SKM-1 treated with dmso at 0.1 percent for 144 hours (cell line): ENCODE results near the gene RPL7L1.
"Not testable (repeated sequence)": the region's sequence is repeated elsewhere in the genome, so short reads cannot be mapped to it uniquely, and the experiment has no call there.

Experiments used
- DNase-seq: peaks from one replicate; lab custom pipeline; 2025; ENCODE audit not compliant: unreplicated experiment; lab: John Stamatoyannopoulos, UW

Gene RPL7L1

DNA sequence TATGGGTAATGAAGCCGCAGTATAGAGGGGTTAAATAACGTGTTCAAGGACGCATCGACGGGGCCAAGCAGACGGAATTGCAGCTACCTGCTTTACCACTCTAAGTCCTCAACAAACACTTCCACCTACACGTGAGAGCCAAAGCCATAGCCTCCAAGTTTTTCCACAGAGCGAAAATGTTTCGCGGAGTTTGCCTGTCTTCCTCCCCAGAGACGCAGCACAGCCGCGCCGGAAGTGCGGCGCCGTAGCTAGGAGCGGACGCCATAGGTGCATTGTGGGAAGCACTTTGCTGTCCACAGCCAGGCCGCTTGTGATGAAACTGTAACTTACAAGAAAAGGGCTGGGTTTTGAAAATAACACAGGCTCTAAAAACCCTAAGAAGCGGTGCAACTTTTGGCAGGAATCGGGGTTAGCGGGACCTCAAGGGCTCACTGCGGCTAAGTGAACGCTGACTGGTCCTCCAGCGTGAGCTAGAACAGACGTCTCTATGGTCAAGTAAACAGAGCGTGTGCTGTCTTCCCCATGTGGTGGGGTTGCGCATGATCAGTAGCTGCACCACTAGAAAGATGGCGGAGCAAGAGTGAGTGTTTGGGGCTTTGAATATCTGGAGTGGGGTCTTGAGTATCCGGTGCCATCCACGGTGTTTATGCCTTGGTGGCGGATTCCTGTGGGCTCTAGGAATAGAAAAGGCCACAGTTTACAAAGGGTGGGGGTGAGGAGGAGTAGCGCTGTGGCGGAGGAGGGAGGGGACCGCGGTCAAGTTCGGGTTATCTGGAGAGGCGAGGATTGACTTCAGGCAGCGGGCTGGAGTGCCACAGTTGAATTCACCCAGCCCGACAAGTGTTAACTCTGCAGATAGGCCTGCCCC lies at the start of gene RPL7L1:
TSS of gene RPL7L1 (plus strand) at position 245 of the 868 bp plus-strand sequence. CDS start at position 540, 295 bp downstream.
- peak; percentile 84 for DNase-seq

DNA sequence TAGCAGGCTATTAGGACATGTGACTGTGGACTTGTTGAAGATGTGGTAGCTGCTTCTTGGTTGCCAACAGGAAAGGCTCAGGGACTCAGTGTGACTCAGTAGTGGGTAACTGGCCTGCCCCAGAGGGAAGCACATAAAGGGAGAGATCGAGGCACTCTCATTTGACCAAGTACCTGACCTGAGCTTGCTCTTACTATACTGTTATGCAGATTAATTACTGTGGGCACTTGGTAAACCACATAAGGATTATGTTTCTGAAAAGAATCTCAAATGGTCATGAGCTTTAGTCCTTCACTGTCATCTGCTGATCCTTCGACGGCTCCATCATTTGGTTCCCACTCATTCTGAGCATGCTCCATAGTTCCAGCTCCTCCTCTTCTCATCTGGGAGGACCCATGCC lies 48.2 kb upstream of the RPL7L1 start:
- DNase-seq, result no peak

DNA sequence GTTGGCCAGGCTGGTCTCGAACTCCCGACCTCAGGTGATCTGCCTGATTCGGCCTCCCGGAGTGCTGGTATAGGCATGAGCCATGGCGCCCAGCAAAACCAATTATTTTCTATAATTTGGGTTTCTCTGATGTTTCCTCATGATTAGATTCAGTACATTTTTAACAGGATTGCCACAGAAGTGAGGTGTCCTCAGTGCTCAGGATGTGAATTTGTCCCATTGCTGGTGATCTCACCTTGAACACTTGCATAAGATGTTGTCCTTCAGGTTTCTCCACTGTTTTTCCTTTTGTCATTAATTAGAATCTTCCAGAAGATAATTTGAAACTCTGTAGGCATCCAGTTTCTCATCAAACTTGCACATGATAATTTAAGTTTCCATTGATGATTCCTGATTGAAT lies 45.4 kb upstream of the RPL7L1 start:
- DNase-seq, result no peak

DNA sequence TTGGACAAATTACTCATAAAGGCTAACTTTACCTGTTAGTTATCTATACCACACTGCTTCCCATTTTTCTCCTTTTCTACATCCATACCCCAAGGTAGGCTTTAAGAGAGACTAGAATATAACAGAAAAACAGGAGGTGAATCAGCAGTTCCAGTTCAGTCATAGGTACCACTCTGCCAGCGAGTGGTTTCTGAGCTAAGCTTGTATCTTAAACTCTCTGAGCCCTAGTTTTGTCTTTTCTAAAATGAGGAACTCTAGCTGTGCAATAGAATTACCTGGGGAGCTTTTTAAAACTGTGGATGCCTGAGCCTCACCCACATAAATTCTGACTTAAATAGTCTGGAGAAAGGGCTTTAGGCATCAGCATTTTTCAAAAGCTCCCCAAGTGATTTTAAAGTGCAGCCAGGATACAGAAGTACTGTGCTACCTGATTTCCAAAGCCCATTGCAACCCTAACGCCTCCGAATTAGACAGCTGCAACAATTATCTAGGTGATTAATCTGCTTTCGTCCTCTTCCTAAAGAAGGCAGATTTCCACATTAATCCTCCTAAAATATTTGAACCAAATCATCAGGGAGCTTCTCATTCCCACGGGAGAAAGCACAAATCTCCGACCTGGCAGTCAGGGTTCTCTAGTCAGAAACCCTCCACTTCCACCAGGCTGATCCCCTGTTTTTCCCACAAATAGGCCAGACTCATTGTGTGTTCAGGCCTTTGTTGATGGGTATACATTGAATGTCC lies 37.4 kb upstream of the RPL7L1 start:
- DNase-seq, result no peak

DNA sequence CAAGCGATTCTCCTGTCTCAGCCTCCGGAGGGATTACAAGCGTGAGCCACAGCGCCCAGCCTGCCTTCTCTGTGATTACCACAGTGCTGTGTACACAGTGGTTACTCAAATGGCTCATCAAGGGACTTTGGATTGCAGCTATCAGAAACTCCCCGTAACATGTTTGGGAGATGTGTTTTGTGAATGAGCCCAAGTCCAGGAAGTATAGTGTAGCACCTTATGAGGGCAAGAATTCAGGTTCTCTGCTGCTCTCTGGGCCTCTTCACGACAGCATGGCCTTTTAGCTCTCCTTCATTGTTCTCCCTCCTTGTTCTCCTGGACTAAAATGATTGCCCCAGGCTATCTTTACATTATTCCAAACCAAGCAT lies 34.1 kb upstream of the RPL7L1 start:
- no peak for DNase-seq

DNA sequence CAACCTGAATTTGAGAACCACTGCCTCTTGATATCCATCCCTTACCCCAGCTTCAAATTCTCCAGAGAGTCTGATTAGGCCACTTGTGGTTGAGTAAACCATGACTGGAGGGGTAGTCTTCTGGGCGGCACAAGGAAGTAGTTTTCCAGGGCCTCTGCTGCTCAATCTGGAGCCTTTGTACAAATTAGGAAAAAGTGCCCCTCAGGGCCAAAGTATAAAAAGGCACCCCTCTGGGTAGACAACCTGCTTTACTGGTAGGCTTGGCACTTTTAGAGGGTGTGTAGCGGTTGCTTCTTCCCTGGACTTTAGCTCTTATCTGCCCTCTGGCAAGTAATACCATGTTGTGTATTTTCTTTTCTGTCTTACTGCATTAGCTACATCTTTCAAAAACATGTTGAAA lies 32.9 kb upstream of the RPL7L1 start:
- no peak for DNase-seq

DNA sequence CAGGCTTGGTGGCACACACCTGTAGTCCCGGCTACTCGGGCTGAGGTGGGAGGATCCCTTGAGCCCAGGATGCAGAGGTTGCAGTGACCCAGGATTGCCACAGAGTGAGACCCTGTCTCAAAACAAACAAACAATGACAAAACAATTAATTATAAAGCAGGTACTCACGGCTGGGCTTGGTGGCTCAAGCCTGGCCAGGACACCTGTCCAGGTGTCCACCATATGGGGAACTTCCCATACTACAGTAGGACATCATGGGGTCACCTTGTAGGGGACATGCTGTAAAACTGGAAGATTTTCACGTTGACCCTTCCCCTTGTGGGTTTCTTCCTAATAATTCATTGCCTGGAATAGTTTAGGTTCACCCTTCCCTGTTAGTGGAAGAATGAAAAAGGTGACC lies 30.7 kb upstream of the RPL7L1 start:
- no peak for DNase-seq

DNA sequence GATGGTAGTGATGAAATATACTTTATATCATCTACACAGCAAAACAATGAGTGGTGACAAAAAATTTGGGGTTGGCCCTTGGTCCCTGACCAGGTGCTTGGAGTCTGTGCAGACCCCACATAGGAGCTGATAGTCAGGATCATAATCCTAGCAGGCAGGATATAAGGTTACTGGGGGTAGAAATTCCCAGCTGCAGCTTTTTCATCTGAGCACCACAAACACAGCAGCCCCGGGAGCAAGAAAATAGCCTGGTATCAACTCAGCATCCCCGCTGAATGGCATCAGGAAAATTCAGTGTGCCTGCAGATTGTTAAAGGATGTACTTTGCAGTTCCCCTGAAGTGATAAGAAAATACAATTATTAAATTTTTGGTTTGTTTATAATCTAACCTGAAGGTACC lies 27.8 kb upstream of the RPL7L1 start:
- DNase-seq, result no peak

DNA sequence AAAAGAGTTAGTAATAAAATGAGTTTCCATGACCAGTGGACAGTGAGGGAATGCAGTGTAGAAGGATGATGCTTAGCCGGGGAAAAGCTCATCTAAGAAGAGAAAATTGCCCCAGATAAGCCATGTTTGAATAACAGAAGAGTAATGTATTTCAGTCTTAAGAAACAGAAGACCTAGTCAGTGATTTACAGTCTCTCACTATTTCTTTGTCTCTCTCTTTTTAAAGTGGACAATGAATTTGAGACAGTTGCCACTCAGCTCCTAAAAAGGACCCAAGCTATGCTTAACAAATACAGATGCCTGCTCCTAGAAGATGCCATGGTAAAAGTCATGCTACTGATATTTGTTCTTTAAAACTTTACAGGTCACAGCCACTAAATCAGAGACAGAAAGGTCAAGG lies 19.4 kb upstream of the RPL7L1 start:
- DNase-seq, result no peak

DNA sequence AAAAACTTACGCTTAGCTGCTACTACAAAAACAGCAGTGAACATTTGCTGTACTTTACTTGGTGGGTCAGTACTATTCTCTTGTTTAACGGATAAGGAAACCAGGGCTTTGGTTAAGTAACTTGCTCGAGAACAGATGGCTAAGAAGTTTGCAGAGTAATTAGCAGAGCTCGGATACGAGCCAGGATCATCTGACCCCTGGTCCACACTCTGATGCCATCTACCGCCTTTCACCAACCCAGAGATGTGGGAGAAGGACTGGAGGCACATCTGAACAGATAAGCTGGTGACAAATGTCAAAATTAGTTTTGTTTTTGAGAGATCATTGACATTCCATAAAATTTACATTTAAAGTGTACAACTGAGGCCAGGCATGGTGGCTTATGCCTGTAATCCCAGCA lies 18.9 kb upstream of the RPL7L1 start:
- DNase-seq, result no peak

DNA sequence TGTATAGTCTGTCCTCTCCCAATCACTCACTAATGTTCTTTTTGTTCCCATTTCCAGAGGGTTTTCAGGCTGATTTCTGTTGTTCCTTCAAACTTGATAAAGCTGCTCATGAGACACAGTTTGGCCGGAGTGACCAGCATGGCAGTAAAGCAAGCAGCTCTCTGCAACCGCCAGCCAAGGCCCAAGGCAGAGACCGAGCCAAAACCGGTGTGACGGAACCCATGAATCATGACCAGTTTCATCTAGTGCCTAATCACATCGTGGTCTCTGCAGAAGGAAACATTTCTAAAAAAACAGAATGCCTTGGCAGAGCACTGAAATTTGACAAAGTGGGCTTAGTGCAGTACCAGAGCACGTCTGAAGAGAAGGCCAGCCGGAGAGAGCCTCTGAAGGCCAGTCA lies 14.8 kb upstream of the RPL7L1 start:
- no peak for DNase-seq

DNA sequence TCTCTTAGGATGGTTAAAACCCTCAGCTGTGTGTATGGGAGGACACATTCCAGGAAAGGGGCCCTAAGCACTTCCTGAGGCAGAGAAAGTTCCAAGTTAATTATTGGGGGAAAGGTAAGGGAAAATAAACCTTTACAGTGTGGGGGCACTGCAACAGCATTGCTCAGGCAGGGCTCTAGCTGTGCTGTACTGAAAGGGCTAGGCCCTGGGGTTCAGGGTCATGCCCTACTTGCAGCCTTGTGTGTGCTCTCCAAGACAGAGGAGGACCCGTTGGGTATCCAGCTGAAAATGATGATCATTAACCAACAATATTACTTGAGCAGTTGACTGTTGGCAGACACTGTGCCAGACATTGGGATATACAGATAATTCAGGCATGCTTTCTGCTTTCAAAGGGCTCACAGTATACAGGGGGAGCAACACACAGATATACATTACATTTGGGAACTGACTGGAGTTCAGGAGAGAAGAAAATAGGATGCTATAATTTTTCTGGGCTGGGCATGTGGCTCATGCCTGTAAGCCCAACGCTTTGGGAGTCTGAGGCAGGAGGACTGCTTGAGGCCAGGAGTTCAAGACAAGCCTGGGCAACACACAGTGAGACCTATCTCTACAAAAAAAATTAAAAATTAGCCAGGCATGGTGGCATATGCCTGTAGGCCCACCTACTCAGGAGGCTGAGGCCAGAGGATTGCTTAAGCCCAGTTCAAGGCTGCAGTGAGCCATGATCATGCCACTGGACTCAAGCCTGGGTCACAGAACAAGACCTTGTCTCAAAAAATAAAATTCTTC lies 9.1 kb upstream of the RPL7L1 start:
- DNase-seq, result no peak

DNA sequence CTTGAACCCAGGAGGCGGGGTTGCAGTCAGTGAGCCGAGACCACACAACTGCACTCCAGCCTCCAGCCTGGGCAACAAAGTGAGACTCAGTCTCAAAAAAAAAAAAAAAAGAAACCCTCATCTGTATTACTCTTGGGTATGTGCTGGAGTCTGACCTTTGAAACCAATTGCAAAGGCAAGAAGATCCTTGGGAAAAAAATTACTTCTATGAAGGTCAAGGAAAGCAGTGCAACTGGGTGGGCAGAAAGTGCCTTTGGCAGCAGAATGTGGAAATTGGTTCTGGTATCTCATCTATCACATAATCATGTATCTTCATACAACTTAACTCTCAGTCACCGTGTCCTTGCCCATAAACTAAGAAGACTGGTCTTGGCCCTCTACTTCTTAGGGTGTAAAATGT lies 7.7 kb upstream of the RPL7L1 start:
- DNase-seq, result no peak

DNA sequence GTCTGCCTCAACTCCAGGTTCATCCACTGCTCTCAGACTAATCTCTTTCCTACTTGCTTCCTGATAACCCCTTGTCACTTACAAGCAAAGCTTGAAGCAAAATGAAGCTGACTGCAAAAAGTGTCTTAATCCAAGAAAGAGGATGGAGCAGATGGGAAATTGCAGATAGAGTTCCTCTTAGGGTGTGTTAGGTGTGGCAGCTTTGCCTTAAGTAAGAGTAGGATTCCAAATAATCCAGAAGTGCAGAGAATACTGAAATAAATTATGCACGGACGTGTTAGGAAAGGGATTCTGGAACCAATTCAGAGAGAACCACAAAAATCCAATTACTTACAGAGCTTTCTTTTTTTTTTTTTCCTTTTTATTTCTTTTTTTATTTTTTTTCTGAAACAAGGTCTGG lies 6.1 kb upstream of the RPL7L1 start:
- no peak for DNase-seq

DNA sequence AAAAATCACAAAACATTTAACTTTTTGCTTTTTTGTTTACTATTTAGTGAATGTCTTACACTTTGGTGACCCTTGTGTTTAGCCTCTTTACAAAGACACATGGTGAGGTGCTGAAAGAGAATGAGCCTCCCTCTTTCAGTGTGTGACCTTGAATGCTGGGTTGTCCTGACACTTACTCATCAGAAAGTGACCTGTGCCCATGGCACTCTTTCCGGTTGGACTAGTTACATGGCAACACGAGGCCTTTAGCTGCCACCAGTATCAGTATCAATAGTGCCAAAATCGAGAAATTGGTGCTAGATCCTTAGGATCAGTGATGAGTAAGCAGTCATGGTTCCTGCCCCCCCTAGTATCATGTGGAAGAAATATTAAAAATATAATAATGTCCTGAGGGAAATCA lies 1.7 kb upstream of the RPL7L1 start:
- no peak for DNase-seq

DNA sequence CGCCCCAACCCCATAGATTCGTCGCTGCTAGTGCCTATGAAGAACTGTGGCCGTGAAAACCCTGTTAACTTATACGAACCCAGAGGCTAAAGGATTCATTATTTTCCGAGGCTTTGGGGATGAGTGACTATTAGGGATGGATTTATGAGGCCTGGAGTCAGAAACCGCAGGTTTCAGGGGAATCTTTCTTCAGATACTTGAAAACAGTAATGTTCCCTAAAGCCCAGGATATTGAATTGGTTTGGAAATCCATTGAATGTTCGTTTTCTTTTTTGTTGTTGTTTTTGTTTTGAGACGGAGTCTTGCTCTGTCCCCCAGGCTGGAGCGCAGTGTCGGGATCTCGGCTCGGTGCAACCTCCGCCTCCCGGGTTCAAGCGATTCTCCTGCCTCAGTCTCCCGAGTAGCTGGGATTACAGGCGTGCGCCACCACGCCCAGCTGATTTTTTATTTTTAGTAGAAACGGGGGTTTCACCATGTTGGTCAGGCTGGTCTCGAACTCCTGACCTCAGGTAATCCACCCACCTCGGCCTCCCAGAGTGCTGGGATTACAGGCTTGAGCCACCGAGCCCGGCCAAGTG lies 913 bp downstream of the RPL7L1 start:
- not testable (repeated sequence) for DNase-seq

DNA sequence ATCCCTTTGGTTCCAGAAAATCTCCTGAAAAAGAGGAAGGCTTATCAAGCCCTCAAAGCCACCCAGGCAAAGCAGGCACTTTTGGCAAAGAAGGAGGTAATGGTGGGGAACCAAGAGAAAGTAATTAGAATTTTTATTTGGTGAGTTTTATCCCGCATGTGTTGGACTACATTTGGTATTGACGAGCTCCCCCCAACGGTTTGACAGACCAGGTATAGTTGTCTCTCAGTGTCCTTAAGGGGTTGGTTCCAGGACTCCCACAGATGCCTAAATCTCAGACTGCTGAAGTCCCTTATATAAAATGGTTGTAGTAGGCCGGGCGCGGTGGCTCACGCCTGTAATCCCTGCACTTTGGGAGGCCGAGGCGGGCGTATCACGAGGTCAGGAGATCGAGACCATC lies 1.5 kb downstream of the RPL7L1 start:
- not testable (repeated sequence) for DNase-seq

DNA sequence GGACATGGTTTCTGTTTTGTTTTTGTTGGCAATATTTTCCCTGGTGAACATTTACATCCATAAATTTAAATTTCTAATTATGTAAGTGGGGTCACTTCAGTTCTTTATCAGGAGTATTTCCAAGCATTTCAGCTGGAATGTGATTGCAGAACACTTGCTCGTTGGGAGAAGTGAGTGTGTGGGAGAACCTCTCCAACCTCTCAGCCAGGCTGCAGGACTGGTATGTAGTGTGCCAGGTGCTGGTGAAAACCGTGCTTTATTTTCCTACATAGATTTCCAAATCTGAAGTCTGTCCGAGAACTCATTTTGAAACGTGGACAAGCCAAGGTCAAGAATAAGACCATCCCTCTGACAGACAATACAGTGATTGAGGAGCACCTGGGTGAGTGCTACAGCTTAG lies 6.3 kb downstream of the RPL7L1 start:
- no peak for DNase-seq

DNA sequence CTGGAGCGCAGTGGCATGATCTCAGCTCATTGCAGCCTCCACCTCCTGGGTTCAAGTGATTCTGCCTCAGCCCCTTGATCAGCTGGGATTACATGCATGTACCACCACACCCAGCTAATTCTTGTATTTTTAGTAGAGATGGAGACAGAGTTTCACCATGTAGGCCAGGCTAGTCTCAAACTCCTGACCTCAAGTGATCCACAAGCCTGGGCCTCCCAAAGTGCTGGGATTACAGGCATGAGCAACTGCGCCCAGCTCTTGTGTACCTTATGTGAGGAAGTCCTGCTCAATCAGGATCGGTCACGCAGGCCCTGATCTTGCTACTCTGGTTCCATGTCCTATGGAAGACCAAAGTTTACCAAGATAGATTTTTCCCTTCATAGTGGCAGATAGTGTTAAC lies 8.8 kb downstream of the RPL7L1 start:
- DNase-seq, result not testable (repeated sequence)

DNA sequence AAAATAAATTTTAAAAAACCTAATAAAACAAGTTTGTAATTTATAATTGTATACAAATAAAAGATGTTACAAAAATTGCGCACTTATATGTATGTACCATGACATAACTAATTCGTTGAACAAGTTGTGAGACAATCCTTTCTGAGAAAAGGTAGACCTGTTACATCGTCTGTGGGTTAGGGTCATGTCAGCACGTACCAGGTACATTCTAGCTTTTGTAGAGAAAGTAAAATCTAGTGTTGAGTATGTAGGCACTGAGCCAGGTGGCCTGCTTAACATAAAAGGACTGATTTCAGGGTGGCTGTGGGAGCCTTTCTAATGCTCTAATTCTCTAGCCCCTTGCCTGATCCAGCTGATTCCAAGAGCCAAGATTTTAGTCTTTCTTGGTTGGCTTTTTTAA lies 10.4 kb downstream of the RPL7L1 start:
- DNase-seq, result no peak
